ENCODE measurements around the gene BIRC5.

DNA sequence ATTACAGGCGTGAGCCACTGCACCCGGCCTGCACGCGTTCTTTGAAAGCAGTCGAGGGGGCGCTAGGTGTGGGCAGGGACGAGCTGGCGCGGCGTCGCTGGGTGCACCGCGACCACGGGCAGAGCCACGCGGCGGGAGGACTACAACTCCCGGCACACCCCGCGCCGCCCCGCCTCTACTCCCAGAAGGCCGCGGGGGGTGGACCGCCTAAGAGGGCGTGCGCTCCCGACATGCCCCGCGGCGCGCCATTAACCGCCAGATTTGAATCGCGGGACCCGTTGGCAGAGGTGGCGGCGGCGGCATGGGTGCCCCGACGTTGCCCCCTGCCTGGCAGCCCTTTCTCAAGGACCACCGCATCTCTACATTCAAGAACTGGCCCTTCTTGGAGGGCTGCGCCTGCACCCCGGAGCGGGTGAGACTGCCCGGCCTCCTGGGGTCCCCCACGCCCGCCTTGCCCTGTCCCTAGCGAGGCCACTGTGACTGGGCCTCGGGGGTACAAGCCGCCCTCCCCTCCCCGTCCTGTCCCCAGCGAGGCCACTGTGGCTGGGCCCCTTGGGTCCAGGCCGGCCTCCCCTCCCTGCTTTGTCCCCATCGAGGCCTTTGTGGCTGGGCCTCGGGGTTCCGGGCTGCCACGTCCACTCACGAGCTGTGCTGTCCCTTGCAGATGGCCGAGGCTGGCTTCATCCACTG lies at the start of gene BIRC5:
- TF ChIP-seq, protein P1, sequence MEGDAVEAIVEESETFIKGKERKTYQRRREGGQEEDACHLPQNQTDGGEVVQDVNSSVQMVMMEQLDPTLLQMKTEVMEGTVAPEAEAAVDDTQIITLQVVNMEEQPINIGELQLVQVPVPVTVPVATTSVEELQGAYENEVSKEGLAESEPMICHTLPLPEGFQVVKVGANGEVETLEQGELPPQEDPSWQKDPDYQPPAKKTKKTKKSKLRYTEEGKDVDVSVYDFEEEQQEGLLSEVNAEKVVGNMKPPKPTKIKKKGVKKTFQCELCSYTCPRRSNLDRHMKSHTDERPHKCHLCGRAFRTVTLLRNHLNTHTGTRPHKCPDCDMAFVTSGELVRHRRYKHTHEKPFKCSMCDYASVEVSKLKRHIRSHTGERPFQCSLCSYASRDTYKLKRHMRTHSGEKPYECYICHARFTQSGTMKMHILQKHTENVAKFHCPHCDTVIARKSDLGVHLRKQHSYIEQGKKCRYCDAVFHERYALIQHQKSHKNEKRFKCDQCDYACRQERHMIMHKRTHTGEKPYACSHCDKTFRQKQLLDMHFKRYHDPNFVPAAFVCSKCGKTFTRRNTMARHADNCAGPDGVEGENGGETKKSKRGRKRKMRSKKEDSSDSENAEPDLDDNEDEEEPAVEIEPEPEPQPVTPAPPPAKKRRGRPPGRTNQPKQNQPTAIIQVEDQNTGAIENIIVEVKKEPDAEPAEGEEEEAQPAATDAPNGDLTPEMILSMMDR (IDR thresholded peaks at IDR 0.05): no peak
- peak; percentile 15 to 22 (median 20) for TF ChIP-seq POLR2AphosphoS5 (IDR thresholded peaks at IDR 0.05)
- TF ChIP-seq POLR2A (IDR thresholded peaks at IDR 0.05): no peak
- no peak for TF ChIP-seq EP300 (IDR thresholded peaks at IDR 0.05; ENCODE audit: low read depth)
